Immature natural killer cell (primary cell): ENCODE data around the gene OR2V2. TPM values are rescaled to one million over a fixed set of nuclear protein-coding genes. Genes with fewer than 3 reads are reported as not detected.
A peak's percentile ranks its signal among the peaks of the same experiment; 100 is the strongest.
"Not testable (repeated sequence)": the region's sequence is repeated elsewhere in the genome, so short reads cannot be mapped to it uniquely, and the experiment has no call there.

Experiments used
- DNase-seq, 3 donors: peaks; one replicate each; pipeline ENCODE4 v3.0.0; 2022; ENCODE audit warnings: mixed read lengths in 1 of 3
- H3K27ac Mint-ChIP-seq, 6 donors: one replicate each; pipeline ENCODE4 v1.8.0; 2020; ENCODE audit warnings: mixed read lengths in 6 of 6, mild to moderate bottlenecking in 5 of 6, inconsistent platforms in 4 of 6, moderate library complexity in 3 of 6
- H3K27me3 Mint-ChIP-seq, 3 donors: one replicate each; pipeline ENCODE4 v1.8.0; 2020 to 2021; ENCODE audit warnings: low read depth in 3 of 3, mild to moderate bottlenecking in 3 of 3, mixed read lengths in 3 of 3, moderate library complexity in 3 of 3, inconsistent platforms in 1 of 3
- H3K36me3 Mint-ChIP-seq, 3 donors: one replicate each; pipeline ENCODE4 v1.8.0; 2020; ENCODE audit warnings: mixed read lengths in 3 of 3, inconsistent platforms in 2 of 3, mild to moderate bottlenecking in 2 of 3
- H3K4me1 Mint-ChIP-seq, 2 donors: one replicate each; pipeline ENCODE4 v1.8.0; 2020; ENCODE audit warnings: inconsistent platforms in 2 of 2, mild to moderate bottlenecking in 2 of 2, mixed read lengths in 2 of 2, moderate library complexity in 1 of 2
- H3K4me3 Mint-ChIP-seq, 5 donors: one replicate each; pipeline ENCODE4 v1.8.0; 2020; ENCODE audit warnings: mild to moderate bottlenecking in 5 of 5, mixed read lengths in 5 of 5, inconsistent platforms in 3 of 5, moderate library complexity in 3 of 5
- H3K9me3 Mint-ChIP-seq, 6 donors: one replicate each; pipeline ENCODE4 v1.8.0; 2020; ENCODE audit warnings: mild to moderate bottlenecking in 6 of 6, mixed read lengths in 6 of 6, inconsistent platforms in 4 of 6, moderate library complexity in 3 of 6
- polyA plus RNA-seq, 3 donors: library from polyadenylated mRNA; unstranded; fragments of 300-500 nt; fragmentation: Illumina TruSeq; gene quantifications; one replicate each; pipeline ENCODE4 v1.2.3, GENCODE V29; 2021

The OR2V2 gene
- not detected for polyA plus RNA-seq

DNA sequence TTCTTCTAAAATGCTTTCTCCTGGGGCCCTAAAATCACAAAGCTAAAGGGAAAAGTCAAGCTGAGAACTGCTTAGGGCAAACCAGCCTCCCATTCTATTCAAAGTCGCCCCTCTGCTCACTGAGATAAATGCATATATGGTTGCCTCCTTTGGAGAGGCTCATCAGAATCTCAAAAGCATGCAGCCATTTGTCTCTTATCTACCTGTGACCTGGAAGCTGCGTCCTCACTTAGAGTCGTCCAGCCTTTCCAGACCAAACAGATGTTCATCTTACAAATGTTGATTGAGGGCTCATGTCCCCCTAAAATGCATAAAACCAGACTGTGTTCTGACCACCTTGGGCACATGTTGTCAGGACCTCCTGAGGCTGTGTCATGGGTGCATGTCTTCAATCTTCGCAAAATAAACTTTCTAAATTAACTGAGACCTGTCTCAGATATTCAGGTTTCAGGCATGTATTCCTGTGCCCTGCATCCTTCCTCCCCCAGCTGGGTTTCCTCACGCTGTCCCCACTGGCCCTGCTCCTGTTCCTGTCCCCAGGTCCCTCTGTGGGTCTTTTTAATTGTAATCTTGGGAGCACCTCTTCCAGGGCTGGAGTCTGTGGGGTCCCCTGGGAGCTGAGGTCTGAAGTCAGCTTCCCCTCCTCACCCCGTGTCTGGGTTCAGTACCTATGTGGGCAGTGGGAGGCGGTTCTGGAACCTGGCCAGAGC lies at the start of gene OR2V2:
Gene OR2V2, plus strand, starts transcription at position 660 of the 710 bp plus-strand sequence. CDS start 7,357 bp downstream, outside the sequence.
- H3K4me1 Mint-ChIP-seq, DNase-seq, H3K4me3 Mint-ChIP-seq, H3K36me3 Mint-ChIP-seq, H3K27ac Mint-ChIP-seq, H3K9me3 Mint-ChIP-seq: not testable (repeated sequence)
- peaks cover 3 to 37% (median 7%) of the 10 kb centered on the region in 3 donors for H3K27me3 Mint-ChIP-seq

DNA sequence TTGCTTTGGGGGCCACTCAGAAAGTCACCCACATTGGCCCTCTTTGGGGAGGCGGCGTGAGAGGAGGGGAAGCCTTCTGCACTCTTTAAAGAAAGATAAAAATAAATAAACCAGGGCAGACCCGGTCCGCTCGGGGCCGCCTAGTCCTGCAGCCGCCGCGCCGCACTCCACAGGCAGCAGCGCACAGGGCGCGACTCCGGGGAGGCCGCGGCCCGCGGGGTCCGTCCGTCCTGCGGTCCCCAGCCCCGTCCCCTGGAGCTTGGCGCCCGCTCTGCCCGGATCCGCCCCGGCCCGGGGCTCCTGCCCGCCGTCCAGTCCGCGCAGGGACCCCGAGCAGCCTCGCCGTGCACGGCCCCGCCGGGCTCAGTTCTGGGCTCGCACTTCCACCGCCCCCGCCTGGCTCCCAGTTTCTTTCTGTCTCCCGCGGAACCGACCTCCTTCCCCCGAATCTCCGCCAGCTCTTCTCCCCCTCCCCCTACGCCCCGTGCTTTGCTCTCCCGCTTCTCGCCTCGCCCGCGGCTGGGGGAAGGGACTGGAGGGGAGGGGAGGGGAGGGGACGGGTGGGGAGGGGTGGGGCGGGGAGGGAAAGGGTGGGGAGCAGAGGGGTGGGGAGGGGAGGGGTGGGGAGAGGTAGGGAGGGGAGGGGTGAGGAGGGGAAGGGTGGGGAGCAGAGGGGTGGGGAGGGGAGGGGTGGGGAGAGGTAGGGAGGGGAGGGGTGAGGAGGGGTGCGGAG lies 49.5 kb upstream of the OR2V2 start:
- not testable (repeated sequence) for H3K27ac Mint-ChIP-seq, DNase-seq, H3K9me3 Mint-ChIP-seq, H3K4me3 Mint-ChIP-seq, H3K36me3 Mint-ChIP-seq
- peaks cover 0 to 11% of the 10 kb centered on the region in 2 donors for H3K4me1 Mint-ChIP-seq
- peaks cover 6 to 25% (median 14%) of the 10 kb centered on the region in 3 donors for H3K27me3 Mint-ChIP-seq

GRCh38 chr5:181098762-181099601 lies 48.4 kb upstream of the OR2V2 start:
- H3K36me3 Mint-ChIP-seq, result peaks cover 0 to 2% (median under 1%) of the 10 kb centered on the region in 3 donors
- H3K9me3 Mint-ChIP-seq, result peaks cover 0 to under 1% (median 0%) of the 10 kb centered on the region in 6 donors
- H3K4me1 Mint-ChIP-seq, result peaks cover 1 to 11% of the 10 kb centered on the region in 2 donors
- DNase-seq, result no peak
- peaks cover 6 to 18% (median 18%) of the 10 kb centered on the region in 3 donors for H3K27me3 Mint-ChIP-seq
- no peak overlapping the region for H3K27ac Mint-ChIP-seq
- peak overlapping the region in 2 of 5 donors; percentile 20 to 38 for H3K4me3 Mint-ChIP-seq

DNA sequence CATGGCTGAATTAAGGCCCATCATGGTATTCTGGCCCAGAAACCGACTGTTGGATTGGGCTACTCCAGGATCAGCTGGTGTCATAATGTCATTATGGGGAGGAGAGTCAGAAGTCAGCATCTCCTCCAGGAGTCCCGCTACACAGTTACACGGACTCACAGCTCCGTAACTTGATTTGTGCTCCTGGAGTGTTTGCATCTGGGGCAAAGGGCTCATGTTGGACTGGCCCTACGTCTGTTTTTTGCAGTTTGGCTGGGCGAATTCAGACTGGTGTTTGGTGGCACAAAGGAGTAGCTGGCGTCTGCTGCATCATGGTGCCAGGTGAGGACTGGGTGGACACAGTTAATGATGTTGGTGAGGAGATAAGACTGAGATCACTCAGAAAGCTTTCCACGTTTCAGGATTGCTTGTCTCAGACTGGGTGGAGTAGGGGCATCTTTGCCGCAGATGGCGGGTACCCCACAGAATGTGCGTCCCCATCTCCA lies 47.7 kb upstream of the OR2V2 start:
- no peak overlapping the region for H3K27ac Mint-ChIP-seq
- H3K4me1 Mint-ChIP-seq, result peaks cover 6 to 17% of the 10 kb centered on the region in 2 donors

GRCh38 chr5:181100121-181100875 lies 47.1 kb upstream of the OR2V2 start:
- Mint-ChIP-seq H3K9me3 (peaks cover 0 to 2% (median 0%) of the 10 kb centered on the region in 6 donors), H3K27ac (no peak overlapping the region), H3K27me3 (peaks cover 6 to 23% (median 19%) of the 10 kb centered on the region in 3 donors), H3K4me1 (peaks cover 6 to 17% of the 10 kb centered on the region in 2 donors), H3K4me3 (peak overlapping the region in 2 of 5 donors; percentile 20 to 38), H3K36me3 (peaks cover 0 to 3% (median 2%) of the 10 kb centered on the region in 3 donors)
- DNase-seq, result no peak

More for the DNA sequence above, 47.7 kb upstream of the OR2V2 start:
- peaks cover 6 to 21% (median 19%) of the 10 kb centered on the region in 3 donors for H3K27me3 Mint-ChIP-seq
- H3K9me3 Mint-ChIP-seq, result peaks cover 0 to 2% (median 0%) of the 10 kb centered on the region in 6 donors
- H3K36me3 Mint-ChIP-seq, result peaks cover 0 to 3% (median 2%) of the 10 kb centered on the region in 3 donors
- peak overlapping the region in 2 of 5 donors; percentile 20 to 38 for H3K4me3 Mint-ChIP-seq
- no peak for DNase-seq

GRCh38 chr5:181101030-181101641 lies 46.2 kb upstream of the OR2V2 start:
- H3K27me3 Mint-ChIP-seq, result peaks cover 10 to 28% (median 27%) of the 10 kb centered on the region in 3 donors
- H3K4me3 Mint-ChIP-seq, H3K36me3 Mint-ChIP-seq: not testable (repeated sequence)

GRCh38 chr5:181101930-181102674 lies 45.3 kb upstream of the OR2V2 start:
- peaks cover 13 to 34% (median 27%) of the 10 kb centered on the region in 3 donors for H3K27me3 Mint-ChIP-seq
- H3K4me1 Mint-ChIP-seq, result peaks cover 10 to 17% of the 10 kb centered on the region in 2 donors
- DNase-seq, H3K4me3 Mint-ChIP-seq, H3K9me3 Mint-ChIP-seq, H3K27ac Mint-ChIP-seq, H3K36me3 Mint-ChIP-seq: not testable (repeated sequence)

More at GRCh38 chr5:181101030-181101641, 46.2 kb upstream of the OR2V2 start:
- H3K27ac Mint-ChIP-seq, H3K9me3 Mint-ChIP-seq, DNase-seq: not testable (repeated sequence)
- H3K4me1 Mint-ChIP-seq, result peaks cover 10 to 17% of the 10 kb centered on the region in 2 donors

DNA sequence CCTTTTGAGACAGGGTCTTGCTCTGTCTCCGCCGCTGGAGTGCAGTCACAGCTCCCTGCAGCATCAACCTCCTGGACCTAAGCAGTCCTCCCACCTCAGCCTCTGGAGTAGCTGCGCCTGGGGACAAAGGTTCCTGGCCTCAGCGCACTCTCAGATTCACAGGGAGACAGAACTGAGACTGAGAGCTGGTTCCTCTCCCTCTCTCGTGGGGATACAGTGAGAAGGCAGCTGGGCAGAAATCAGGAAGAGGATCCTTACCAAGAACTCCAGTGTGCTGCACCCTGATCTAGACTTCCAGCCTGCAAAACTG lies 43.2 kb upstream of the OR2V2 start:
- not testable (repeated sequence) for H3K36me3 Mint-ChIP-seq, H3K27ac Mint-ChIP-seq, DNase-seq, H3K9me3 Mint-ChIP-seq
- Mint-ChIP-seq H3K27me3 (peaks cover 12 to 29% (median 21%) of the 10 kb centered on the region in 3 donors), H3K4me1 (peaks cover 10 to 15% of the 10 kb centered on the region in 2 donors), H3K4me3 (peak overlapping the region; percentile 18 to 72 (median 70))

DNA sequence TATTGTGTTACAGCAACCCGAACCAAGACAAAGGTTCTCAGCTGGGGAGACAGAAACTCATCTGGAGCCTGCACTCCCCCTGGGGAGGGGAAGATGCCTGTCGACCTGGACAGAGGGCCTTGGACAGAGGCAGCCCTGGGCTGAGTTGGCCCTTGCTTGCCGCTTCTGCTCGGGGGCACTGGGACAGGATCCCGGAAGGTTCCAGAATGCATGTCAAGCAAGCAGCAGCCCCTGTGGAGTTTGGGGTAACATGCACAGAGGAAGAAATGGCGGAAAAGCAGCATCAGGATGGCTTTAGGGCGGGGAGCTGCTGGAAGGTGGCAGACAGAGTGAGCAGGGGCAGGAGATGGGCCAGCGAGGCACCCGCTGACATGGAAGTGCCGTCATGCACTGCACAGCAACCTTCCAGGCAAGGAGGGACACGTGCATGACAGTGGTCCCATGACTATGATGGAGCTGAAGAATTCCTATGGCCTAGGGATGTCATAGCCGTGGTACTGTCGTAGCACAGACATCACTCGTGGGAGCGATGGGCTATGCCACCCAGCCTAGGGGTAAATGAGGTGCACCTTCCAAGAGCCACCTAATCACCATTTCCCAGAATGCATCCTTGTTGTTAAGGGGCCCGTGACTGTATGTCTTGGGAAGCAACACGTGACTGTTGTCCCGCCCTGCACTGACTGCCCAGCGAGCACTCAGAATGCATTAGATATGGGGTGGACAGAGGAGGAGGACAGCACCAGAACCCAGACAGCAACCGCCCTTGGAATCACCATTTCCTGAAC lies 42.6 kb upstream of the OR2V2 start:
- Mint-ChIP-seq H3K4me3 (peak overlapping the region in 1 of 5 donors; percentile 70), H3K27me3 (peaks cover 12 to 25% (median 18%) of the 10 kb centered on the region in 3 donors)
- not testable (repeated sequence) for H3K36me3 Mint-ChIP-seq, H3K27ac Mint-ChIP-seq, DNase-seq, H3K9me3 Mint-ChIP-seq, H3K4me1 Mint-ChIP-seq

DNA sequence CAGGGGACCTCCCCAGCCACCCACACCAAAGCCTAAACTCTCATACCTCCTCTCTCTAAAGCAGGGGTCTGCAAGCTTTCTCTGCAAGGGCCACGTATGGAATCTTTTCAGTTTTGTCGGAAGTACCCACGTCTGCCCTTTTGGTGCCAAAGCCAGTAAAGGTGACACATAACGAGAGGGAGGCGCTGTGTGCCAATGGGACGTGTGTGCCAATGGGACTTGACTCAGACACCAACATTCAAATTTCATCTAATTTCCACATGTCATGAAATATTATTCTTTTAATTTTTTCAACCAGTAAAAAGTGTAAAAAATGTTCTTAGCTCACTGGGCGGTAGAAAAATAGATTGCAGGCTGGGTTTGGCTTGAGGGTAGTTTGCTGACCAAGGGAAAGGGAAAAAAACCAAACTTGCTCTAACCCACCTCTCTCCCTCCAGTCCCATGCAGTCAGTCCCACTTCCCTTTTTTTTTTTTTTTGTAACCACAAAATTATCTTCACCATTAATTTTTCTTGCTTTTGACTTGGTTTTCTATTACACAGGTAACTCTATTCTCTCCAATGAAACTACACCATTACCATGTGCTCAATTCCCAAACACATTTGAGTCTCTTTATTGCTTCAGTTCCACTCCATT lies 41.9 kb upstream of the OR2V2 start:
- no peak overlapping the region for H3K4me3 Mint-ChIP-seq
- DNase-seq, result no peak
- peaks cover 9 to 25% (median 13%) of the 10 kb centered on the region in 3 donors for H3K27me3 Mint-ChIP-seq
- H3K27ac Mint-ChIP-seq, result no peak overlapping the region
- H3K36me3 Mint-ChIP-seq, result peaks cover 0 to 3% (median 0%) of the 10 kb centered on the region in 3 donors
- peaks cover 6 to 10% of the 10 kb centered on the region in 2 donors for H3K4me1 Mint-ChIP-seq
- H3K9me3 Mint-ChIP-seq, result peaks cover 0 to 2% (median 0%) of the 10 kb centered on the region in 6 donors

DNA sequence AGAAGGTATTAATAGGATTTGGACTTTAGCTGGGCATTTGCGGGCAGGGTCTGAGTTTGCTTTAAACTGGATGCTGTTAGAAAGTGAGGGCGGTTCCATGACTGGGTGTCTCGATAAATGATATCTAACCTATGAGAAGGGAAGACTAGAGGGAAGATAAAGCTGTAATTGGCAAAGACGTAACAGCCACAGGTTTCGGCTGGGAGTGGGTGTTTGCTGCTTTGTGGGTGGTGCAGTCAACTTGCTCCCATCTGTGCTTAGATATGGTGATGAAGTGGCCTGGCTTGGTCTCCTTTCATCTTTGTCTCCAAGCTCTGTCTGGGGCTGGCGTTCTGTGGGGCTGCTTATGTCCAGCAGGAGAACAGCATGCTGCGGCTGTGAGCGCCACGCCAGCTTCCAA lies 39.7 kb upstream of the OR2V2 start:
- no peak for DNase-seq
- Mint-ChIP-seq H3K27me3 (peaks cover 11 to 33% (median 15%) of the 10 kb centered on the region in 3 donors), H3K4me1 (peaks cover 6 to 10% of the 10 kb centered on the region in 2 donors), H3K36me3 (peaks cover 0 to 3% (median 0%) of the 10 kb centered on the region in 3 donors), H3K27ac (no peak overlapping the region), H3K4me3 (no peak overlapping the region), H3K9me3 (peaks cover 0 to 2% (median 0%) of the 10 kb centered on the region in 6 donors)
